Measurements from ENCODE around the gene FHL2.

DNA sequence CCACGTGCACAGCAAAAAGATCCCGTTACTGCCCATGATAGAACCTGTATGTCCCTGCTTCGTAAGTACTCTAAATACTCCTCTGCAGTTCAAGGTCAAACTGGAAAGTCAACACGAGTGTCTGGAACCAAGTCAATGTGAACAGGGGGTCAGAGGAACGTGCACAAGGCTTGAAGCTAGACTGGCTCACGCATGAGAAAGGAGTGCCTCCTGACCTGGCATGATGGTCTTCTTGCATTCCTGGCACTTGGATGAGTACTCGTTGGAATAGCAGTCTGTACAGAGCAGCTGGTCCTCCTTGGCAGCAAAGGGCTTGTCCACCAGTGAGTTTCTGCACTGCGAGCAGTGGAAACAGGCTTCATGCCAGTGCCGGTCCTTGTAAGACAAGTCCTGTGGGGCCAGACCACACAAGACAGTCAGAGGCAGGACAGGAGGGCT is 25.5 kb downstream of the FHL2 start:
- TF ChIP-seq, protein P1, sequence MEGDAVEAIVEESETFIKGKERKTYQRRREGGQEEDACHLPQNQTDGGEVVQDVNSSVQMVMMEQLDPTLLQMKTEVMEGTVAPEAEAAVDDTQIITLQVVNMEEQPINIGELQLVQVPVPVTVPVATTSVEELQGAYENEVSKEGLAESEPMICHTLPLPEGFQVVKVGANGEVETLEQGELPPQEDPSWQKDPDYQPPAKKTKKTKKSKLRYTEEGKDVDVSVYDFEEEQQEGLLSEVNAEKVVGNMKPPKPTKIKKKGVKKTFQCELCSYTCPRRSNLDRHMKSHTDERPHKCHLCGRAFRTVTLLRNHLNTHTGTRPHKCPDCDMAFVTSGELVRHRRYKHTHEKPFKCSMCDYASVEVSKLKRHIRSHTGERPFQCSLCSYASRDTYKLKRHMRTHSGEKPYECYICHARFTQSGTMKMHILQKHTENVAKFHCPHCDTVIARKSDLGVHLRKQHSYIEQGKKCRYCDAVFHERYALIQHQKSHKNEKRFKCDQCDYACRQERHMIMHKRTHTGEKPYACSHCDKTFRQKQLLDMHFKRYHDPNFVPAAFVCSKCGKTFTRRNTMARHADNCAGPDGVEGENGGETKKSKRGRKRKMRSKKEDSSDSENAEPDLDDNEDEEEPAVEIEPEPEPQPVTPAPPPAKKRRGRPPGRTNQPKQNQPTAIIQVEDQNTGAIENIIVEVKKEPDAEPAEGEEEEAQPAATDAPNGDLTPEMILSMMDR (IDR thresholded peaks at IDR 0.05; ENCODE audit: extremely low read depth in 1 of 2, insufficient read depth in 1 of 2, low read depth in 1 of 2, low read length in 2 of 2): no peak
- TF ChIP-seq POLR2A (IDR thresholded peaks at IDR 0.05; ENCODE audit: low read depth, low read length) (no peak), EZH2 (IDR thresholded peaks at IDR 0.05; ENCODE audit: borderline replicate concordance, low read depth, low read length, severe bottlenecking) (no peak)

Measured in endothelial cell of umbilical vein (primary cell).